ENCODE results near the gene TTLL10. TPM values are rescaled to one million over a fixed set of nuclear protein-coding genes. Genes with fewer than 3 reads are reported as not detected.

The TTLL10 gene
- total RNA-seq, 3 donors from 2014 or later (not counting 1 experiment from before 2014, with no cell fraction given): 0.23 to 1.7 (median 1.7) TPM

DNA sequence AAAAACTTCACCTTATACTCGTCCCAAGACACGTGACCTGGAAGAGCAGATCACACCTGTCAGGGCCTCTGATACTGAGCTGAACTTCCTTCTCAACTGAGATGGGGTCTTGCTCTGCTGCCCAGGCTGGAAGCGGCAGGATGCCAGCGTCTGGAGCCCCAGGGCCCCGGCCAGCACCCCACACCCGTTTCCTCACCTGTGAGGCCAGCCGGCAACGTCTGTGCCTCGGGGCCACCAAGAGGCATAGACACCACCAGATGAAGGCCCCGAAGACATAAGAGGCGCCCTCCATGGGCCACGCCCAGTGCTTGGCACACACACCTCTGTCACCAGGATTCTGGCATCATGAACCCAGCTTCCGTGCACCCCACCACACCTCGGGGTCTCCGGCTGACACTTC is 49.6 kb downstream of the TTLL10 start:
- Histone ChIP-seq H3K9me3 (ENCODE audit: control insufficient read depth, insufficient read depth, low read length) (no peaks in the 10 kb centered on the region), H3K36me3 (ENCODE audit: control insufficient read depth, insufficient read depth, low read length) (peaks cover 75% of the 10 kb centered on the region), H3K4me3 (ENCODE audit: low read length) (no peak overlapping the region), H3K27me3 (ENCODE audit: control insufficient read depth, insufficient read depth, low read length) (no peaks in the 10 kb centered on the region), H3K4me1 (ENCODE audit: control insufficient read depth, insufficient read depth, low read length) (peaks cover 61% of the 10 kb centered on the region), H3K27ac (ENCODE audit: low read length) (no peak overlapping the region)
- 98% methylated on average over 15 of the region's 15 CpGs for WGBS (ENCODE audit: insufficient coverage)
- intact Hi-C loops (cut with micrococcal nuclease): loop anchor here (2.0 kb wide), 1 partner anchor 15 kb away; no protein-coding TSS in a partner anchor
- ATAC-seq (no peak), DNase-seq (no peak)
- Mint-ChIP-seq H3K4me1 (peaks cover 18 to 55% of the 10 kb centered on the region in 2 donors), H3K9me3 (no peaks in the 10 kb centered on the region), H3K36me3 (no peaks in the 10 kb centered on the region), H3K4me3 (peak overlapping the region; percentile 85), H3K27me3 (ENCODE audit: low read depth in 2 of 2) (no peaks in the 10 kb centered on the region), H3K27ac (peak overlapping the region; percentile 98 to 99)
- TF ChIP-seq CTCF (IDR thresholded peaks at IDR 0.05): no peak

GRCh38 chr1:1223891-1224290 is 50.2 kb downstream of the TTLL10 start:
- intact Hi-C loops (cut with micrococcal nuclease): loop anchor here (2.0 kb wide), 1 partner anchor 15 kb away; no protein-coding TSS in a partner anchor
- peaks cover 74% of the 10 kb centered on the region for H3K36me3 ChIP-seq (ENCODE audit: control insufficient read depth, insufficient read depth, low read length)

DNA sequence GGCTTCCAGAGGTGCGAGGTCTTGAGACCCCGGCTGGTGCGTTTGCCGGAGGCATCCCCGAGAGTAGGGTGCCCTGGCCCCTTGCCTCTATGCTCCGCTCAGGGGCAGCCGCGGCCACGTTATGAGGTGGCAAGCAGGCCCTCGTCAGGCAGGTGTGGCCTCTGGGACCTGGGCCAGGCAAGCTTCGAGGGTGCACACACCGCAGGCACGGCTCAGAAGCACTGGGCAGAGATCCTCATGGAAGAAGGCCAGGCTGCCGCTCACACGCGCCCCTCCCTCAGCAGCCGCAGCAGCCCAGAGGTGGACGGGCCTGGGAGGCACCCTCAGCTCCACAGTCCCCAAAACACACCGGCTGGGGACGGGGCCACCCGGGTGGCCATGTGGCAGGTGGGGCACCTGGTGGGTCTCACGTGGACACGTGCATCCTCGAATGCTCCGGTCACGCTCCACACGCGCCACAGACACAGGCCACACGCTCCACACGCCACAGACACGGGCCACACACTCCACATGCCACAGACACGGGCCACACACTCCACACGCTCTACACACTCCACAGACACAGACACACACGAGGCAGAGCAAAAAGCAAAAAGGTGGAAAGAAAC is 51.7 kb downstream of the TTLL10 start:
- H3K4me1 Mint-ChIP-seq: peaks cover 28 to 51% of the 10 kb centered on the region in 2 donors
- peak overlapping the region in 1 of 2 donors; percentile 29 for H3K27ac Mint-ChIP-seq
- H3K36me3 Mint-ChIP-seq: no peaks in the 10 kb centered on the region
- no peak for TF ChIP-seq CTCF (IDR thresholded peaks at IDR 0.05)
- H3K4me1 ChIP-seq (ENCODE audit: control insufficient read depth, insufficient read depth, low read length): peaks cover 61% of the 10 kb centered on the region
- no peaks in the 10 kb centered on the region for H3K9me3 Mint-ChIP-seq
- intact Hi-C loops (cut with micrococcal nuclease): no loop called here
- H3K9me3 ChIP-seq (ENCODE audit: control insufficient read depth, insufficient read depth, low read length): no peaks in the 10 kb centered on the region
- H3K27me3 ChIP-seq (ENCODE audit: control insufficient read depth, insufficient read depth, low read length): no peaks in the 10 kb centered on the region
- no peak overlapping the region for H3K4me3 ChIP-seq (ENCODE audit: low read length)
- H3K27me3 Mint-ChIP-seq (ENCODE audit: low read depth in 2 of 2): no peaks in the 10 kb centered on the region
- peaks cover 70% of the 10 kb centered on the region for H3K36me3 ChIP-seq (ENCODE audit: control insufficient read depth, insufficient read depth, low read length)
- no peak for DNase-seq
- H3K27ac ChIP-seq (ENCODE audit: low read length): no peak overlapping the region
- 95% methylated on average over 34 of the region's 34 CpGs for WGBS (ENCODE audit: insufficient coverage)
- no peak for ATAC-seq
- H3K4me3 Mint-ChIP-seq: no peak overlapping the region

More at GRCh38 chr1:1223891-1224290, 50.2 kb downstream of the TTLL10 start:
- Histone ChIP-seq H3K27ac (ENCODE audit: low read length) (no peak overlapping the region), H3K27me3 (ENCODE audit: control insufficient read depth, insufficient read depth, low read length) (no peaks in the 10 kb centered on the region), H3K4me3 (ENCODE audit: low read length) (no peak overlapping the region), H3K4me1 (ENCODE audit: control insufficient read depth, insufficient read depth, low read length) (peaks cover 61% of the 10 kb centered on the region), H3K9me3 (ENCODE audit: control insufficient read depth, insufficient read depth, low read length) (no peaks in the 10 kb centered on the region)
- peaks cover 18 to 53% of the 10 kb centered on the region in 2 donors for H3K4me1 Mint-ChIP-seq
- no peak for ATAC-seq
- H3K4me3 Mint-ChIP-seq: peak overlapping the region; percentile 40
- H3K9me3 Mint-ChIP-seq: no peaks in the 10 kb centered on the region
- no peaks in the 10 kb centered on the region for H3K27me3 Mint-ChIP-seq (ENCODE audit: low read depth in 2 of 2)
- DNase-seq: no peak
- WGBS (ENCODE audit: insufficient coverage): 93% methylated on average over 21 of the region's 21 CpGs
- no peak for TF ChIP-seq CTCF (IDR thresholded peaks at IDR 0.05)
- peak overlapping the region; percentile 6 to 46 for H3K27ac Mint-ChIP-seq
- no peaks in the 10 kb centered on the region for H3K36me3 Mint-ChIP-seq

GRCh38 chr1:1225913-1226312 is 52.2 kb downstream of the TTLL10 start:
- no peak for DNase-seq
- no peaks in the 10 kb centered on the region for H3K9me3 Mint-ChIP-seq
- Histone ChIP-seq H3K36me3 (ENCODE audit: control insufficient read depth, insufficient read depth, low read length) (peaks cover 65% of the 10 kb centered on the region), H3K4me3 (ENCODE audit: low read length) (no peak overlapping the region), H3K27me3 (ENCODE audit: control insufficient read depth, insufficient read depth, low read length) (no peaks in the 10 kb centered on the region), H3K27ac (ENCODE audit: low read length) (no peak overlapping the region), H3K4me1 (ENCODE audit: control insufficient read depth, insufficient read depth, low read length) (peaks cover 61% of the 10 kb centered on the region), H3K9me3 (ENCODE audit: control insufficient read depth, insufficient read depth, low read length) (no peaks in the 10 kb centered on the region)
- no peak overlapping the region for H3K4me3 Mint-ChIP-seq
- H3K36me3 Mint-ChIP-seq: no peaks in the 10 kb centered on the region
- intact Hi-C loops (cut with micrococcal nuclease): no loop called here
- H3K27me3 Mint-ChIP-seq (ENCODE audit: low read depth in 2 of 2): no peaks in the 10 kb centered on the region
- no peak for ATAC-seq
- H3K4me1 Mint-ChIP-seq: peaks cover 33 to 51% of the 10 kb centered on the region in 2 donors
- 92% methylated on average over 18 of the region's 18 CpGs for WGBS (ENCODE audit: insufficient coverage)
- no peak for TF ChIP-seq CTCF (IDR thresholded peaks at IDR 0.05)
- peak overlapping the region in 1 of 2 donors; percentile 29 for H3K27ac Mint-ChIP-seq

Measured in natural killer cell (primary cell).